Brain microvascular endothelial cell (primary cell): Measurements from ENCODE around the gene CLIC2.

Experiments
- DNase-seq: peaks from one replicate; pipeline ENCODE4 v3.0.0-alpha.2; 2020
- H3K27ac ChIP-seq: fragments of 250-450 bp; sonication (Bioruptor Pico); 2 replicates; pipeline ENCODE4 v1.5.1; 2020; ENCODE audit warnings: mild to moderate bottlenecking, moderate library complexity
- H3K27me3 ChIP-seq: fragments of 250-450 bp; sonication (Bioruptor Pico); replicated peaks from 2 replicates; pipeline ENCODE4 v1.5.1; 2020; ENCODE audit warnings: mild to moderate bottlenecking
- H3K36me3 ChIP-seq: fragments of 250-450 bp; sonication (Bioruptor Pico); replicated peaks from 2 replicates; pipeline ENCODE4 v1.5.1; 2020; ENCODE audit warnings: mild to moderate bottlenecking
- H3K4me3 ChIP-seq: 2 replicates; pipeline ENCODE4 v1.5.1; 2011; ENCODE audit warnings: low read depth, mild to moderate bottlenecking, control low read depth, low read length, moderate library complexity
- CTCF ChIP-seq: IDR thresholded peaks from 2 replicates; pipeline ENCODE4 v1.5.1; 2011; ENCODE audit warnings: low read depth, mild to moderate bottlenecking, moderate library complexity, low read length, control low read depth, inconsistent platforms; ENCODE audit errors: missing control alignments
- in situ Hi-C: cut with HindIII; loops from 2 replicates; pipeline ENCODE4 v1.10.0; 2017; ENCODE audit warnings: low sequenced_read_pairs, low pct_ligation_motif_present

CLIC2 gene

GRCh38 chrX:155237719-155238118 lies 96.7 kb downstream of the CLIC2 start:
- H3K36me3 ChIP-seq: peaks cover 3% of the 10 kb centered on the region
- H3K4me3 ChIP-seq: no peak overlapping the region
- in situ Hi-C loops: no loop called here
- H3K27me3 ChIP-seq: no peaks in the 10 kb centered on the region
- H3K27ac ChIP-seq: no peak overlapping the region
- TF ChIP-seq CTCF: no peak
- no peak for DNase-seq

- Histone ChIP-seq H3K4me3 (no peak overlapping the region), H3K36me3 (peaks cover 3% of the 10 kb centered on the region), H3K27ac (no peak overlapping the region), H3K27me3 (no peaks in the 10 kb centered on the region)
- TF ChIP-seq CTCF: no peak
- in situ Hi-C loops: no loop called here
- no peak for DNase-seq
Measured at GRCh38 chrX:155235891-155236290, 98.5 kb downstream of the CLIC2 start.

GRCh38 chrX:155231163-155231562 lies 103.3 kb downstream of the CLIC2 start:
- Histone ChIP-seq H3K27me3 (no peaks in the 10 kb centered on the region), H3K27ac (no peak overlapping the region), H3K4me3 (no peak overlapping the region), H3K36me3 (no peaks in the 10 kb centered on the region)
- DNase-seq: no peak
- in situ Hi-C loops: no loop called here
- no peak for TF ChIP-seq CTCF
